B cell (primary cell): ENCODE measurements around the gene THRB. TPM values are rescaled to one million over a fixed set of nuclear protein-coding genes. Genes with fewer than 3 reads are reported as not detected.

ENCODE experiments used
- ATAC-seq: fragments of 200-7000 bp; cut with Tn5 transposase; one replicate; pipeline ENCODE4 v1.10.0; 2021; ENCODE audit warnings: low read depth, mild to moderate bottlenecking, moderate number of reproducible peaks, moderate library complexity
- CTCF ChIA-PET: fragments of 350-600 bp; sonication (Branson Sonifier 250); formaldehyde crosslinking; loops from one replicate; lab custom pipeline; 2021; ENCODE audit warnings: antibody characterized with exemption, inconsistent platforms; lab: Charles Lee
- POLR2A ChIA-PET: fragments of 350-600 bp; sonication (Branson Sonifier 250); formaldehyde crosslinking; loops from one replicate; lab custom pipeline; 2021; ENCODE audit warnings: antibody characterized with exemption; lab: Charles Lee
- DNase-seq: peaks from one replicate; pipeline ENCODE4 v3.0.0; 2013
- H2AFZ ChIP-seq: 2 replicates; pipeline ENCODE4 v1.6.1; 2012; ENCODE audit warnings: mild to moderate bottlenecking, low read depth, low read length; ENCODE audit not compliant: insufficient read depth, poor library complexity, severe bottlenecking
- H3K27ac ChIP-seq, 2 donors: 1 replicate in 1 of 2; 2 replicates in 1 of 2; pipeline ENCODE4 v1.5.1; 2012 to 2013; ENCODE audit warnings: low read length in 2 of 2, mild to moderate bottlenecking in 2 of 2, moderate library complexity in 1 of 2
- H3K27me3 ChIP-seq, 4 experiments: fragments of 200-600 bp in 1 of 4; sonication (generic) in 1 of 4; replicated peaks in 1 of 4; 1 replicate in 2 of 4; 2 replicates in 2 of 4; pipeline versions ENCODE4 v1.6.1 to v1.7.0; 2013 to 2016; ENCODE audit warnings: low read length in 3 of 4, mild to moderate bottlenecking in 2 of 4, mixed read lengths in 1 of 4, moderate library complexity in 1 of 4; ENCODE audit not compliant: insufficient read depth in 4 of 4, control insufficient read depth in 3 of 4; ENCODE audit errors: control extremely low read depth in 1 of 4
- H3K36me3 ChIP-seq, 2 experiments: replicated peaks in 1 of 2; 1 replicate in 1 of 2; 2 replicates in 1 of 2; pipeline versions ENCODE4 v1.6.1 to v1.7.1; 2013; ENCODE audit warnings: low read length in 1 of 2; ENCODE audit not compliant: insufficient read depth in 2 of 2, control insufficient read depth in 1 of 2; ENCODE audit errors: control extremely low read depth in 1 of 2, extremely low read depth in 1 of 2
- H3K4me1 ChIP-seq, 2 donors: fragments of 200-600 bp in 1 of 2; sonication (generic) in 1 of 2; 1 replicate in 1 of 2; 2 replicates in 1 of 2; pipeline versions ENCODE4 v1.5.1 to v1.6.1; 2013 to 2017; ENCODE audit warnings: low read length in 2 of 2; ENCODE audit not compliant: control insufficient read depth in 2 of 2, insufficient read depth in 2 of 2
- H3K4me2 ChIP-seq: replicated peaks from 2 replicates; pipeline ENCODE3; 2012; ENCODE audit warnings: mild to moderate bottlenecking, low read depth, low read length; ENCODE audit not compliant: poor library complexity, severe bottlenecking
- H3K4me3 ChIP-seq, 5 experiments: fragments of 200-600 bp in 1 of 5; sonication (generic) in 1 of 5; 1 replicate in 3 of 5; 2 replicates in 2 of 5; pipeline versions ENCODE4 v1.5.1 to v1.7.0; 2011 to 2016; ENCODE audit warnings: low read length in 4 of 5, mild to moderate bottlenecking in 4 of 5, low read depth in 2 of 5, control low read depth in 1 of 5, moderate library complexity in 1 of 5; ENCODE audit not compliant: insufficient read depth in 1 of 5; ENCODE audit errors: control extremely low read depth in 1 of 5, extremely low read depth in 1 of 5
- H3K79me2 ChIP-seq: fragments of 200-600 bp; sonication (generic); one replicate; pipeline ENCODE4 v1.6.0; 2016; ENCODE audit warnings: low read length; ENCODE audit not compliant: control insufficient read depth, insufficient read depth
- H3K9ac ChIP-seq: fragments of 200-600 bp; sonication (generic); 2 replicates; pipeline ENCODE4 v1.6.1; 2017; ENCODE audit warnings: mild to moderate bottlenecking, low read length, moderate library complexity
- H3K9me3 ChIP-seq, 3 donors: one replicate each; pipeline versions ENCODE4 v1.6.1 to v1.7.1; 2013; ENCODE audit warnings: low read length in 2 of 3; ENCODE audit not compliant: control insufficient read depth in 2 of 3, insufficient read depth in 1 of 3; ENCODE audit errors: control extremely low read depth in 1 of 3
- H4K20me1 ChIP-seq: 2 replicates; pipeline ENCODE4 v1.6.0; 2012; ENCODE audit warnings: mild to moderate bottlenecking, low read length; ENCODE audit not compliant: insufficient read depth, control insufficient read depth, poor library complexity, severe bottlenecking
- H3K27ac Mint-ChIP-seq: one replicate; pipeline ENCODE4 v1.8.0; 2021; ENCODE audit warnings: mixed read lengths
- H3K27me3 Mint-ChIP-seq: one replicate; pipeline ENCODE4 v1.8.0; 2021; ENCODE audit warnings: mixed read lengths
- H3K4me1 Mint-ChIP-seq: one replicate; pipeline ENCODE4 v1.8.0; 2021; ENCODE audit warnings: mixed read lengths
- H3K4me3 Mint-ChIP-seq: one replicate; pipeline ENCODE4 v1.8.0; 2021; ENCODE audit warnings: mixed read lengths
- H3K9me3 Mint-ChIP-seq: one replicate; pipeline ENCODE4 v1.8.0; 2022; ENCODE audit warnings: mixed read lengths; ENCODE audit not compliant: insufficient read depth
- CTCF ChIP-seq: fragments of 200-600 bp; IDR thresholded peaks from one replicate; pipeline ENCODE4 v1.8.0; 2022; ENCODE audit warnings: antibody characterized with exemption, mild to moderate bottlenecking
- EZH2 ChIP-seq: IDR thresholded peaks from 2 replicates; pipeline ENCODE4 v1.6.1; 2012; ENCODE audit warnings: borderline replicate concordance, low read depth, mild to moderate bottlenecking, moderate library complexity, low read length; ENCODE audit not compliant: insufficient read depth, poor library complexity, severe bottlenecking
- WGBS: methylation state at CpG from one replicate; pipeline ENCODE4 v1.1.5; 2013; ENCODE audit warnings: missing lambda C conversion rate; ENCODE audit not compliant: insufficient coverage; 5-methylcytosine and 5-hydroxymethylcytosine counted together
- intact Hi-C: fragments of 100-400 bp; cut with micrococcal nuclease; formaldehyde crosslinking; loops from one replicate; pipeline ENCODE4 v1.10.0; 2022
- polyA plus RNA-seq: library from polyadenylated mRNA; depleted of rRNA; stranded (reverse); fragments of >200 nt; gene quantifications from 2 replicates; pipeline ENCODE4 v1.2.3, GENCODE V29; 2012
- total RNA-seq, 2 donors: library from RNA; stranded (reverse); fragments of 120-200 nt in 1 of 2; gene quantifications; 1 replicate in 1 of 2; 2 replicates in 1 of 2; pipeline versions ENCODE4 v1.2.3 to v1.2.4, GENCODE V29; 2013 to 2022

THRB gene
- total and polyA plus RNA-seq, 2 donors (not counting 1 experiment from before 2014, with no cell fraction given) = 0.86 to 1.8 TPM

- Mint-ChIP-seq H3K4me3 (peak overlapping the region; percentile 52), H3K4me1 (peaks cover 45% of the 10 kb centered on the region), H3K27ac (peak overlapping the region; percentile 23), H3K27me3 (peaks cover 7% of the 10 kb centered on the region), H3K9me3 (no peaks in the 10 kb centered on the region)
- Histone ChIP-seq H3K9ac (no peak overlapping the region), H2AFZ (no peak overlapping the region), H3K27ac (no peak overlapping the region), H3K4me1 (peaks cover 44 to 48% of the 10 kb centered on the region in 2 donors), H3K9me3 (no peaks in the 10 kb centered on the region), H4K20me1 (no peaks in the 10 kb centered on the region), H3K36me3 (no peaks in the 10 kb centered on the region), H3K4me2 (peak overlapping the region; percentile 56), H3K79me2 (no peaks in the 10 kb centered on the region), H3K4me3 (no peak overlapping the region), H3K27me3 (peaks cover 0 to 4% (median 0%) of the 10 kb centered on the region in 4 experiments)
- TF ChIP-seq CTCF (no peak), EZH2 (no peak)
- intact Hi-C loops = no loop called here
- POLR2A ChIA-PET = no interaction called here
- no peak for DNase-seq
- CTCF ChIA-PET = no interaction called here
- WGBS = no CpG with 5 or more reads among the region's 1 CpG
- ATAC-seq = no peak
These were observed 8.0 kb upstream of the THRB start for GRCh38 chr3:24502690-24503089.

- DNase-seq (no peak), ATAC-seq (no peak)
- Histone ChIP-seq H3K27ac (no peak overlapping the region), H3K79me2 (no peaks in the 10 kb centered on the region), H3K9ac (no peak overlapping the region), H4K20me1 (no peaks in the 10 kb centered on the region), H2AFZ (no peak overlapping the region), H3K4me3 (no peak overlapping the region), H3K4me2 (no peak overlapping the region), H3K9me3 (no peaks in the 10 kb centered on the region), H3K27me3 (peaks cover 0 to 4% (median 2%) of the 10 kb centered on the region in 4 experiments), H3K4me1 (peaks cover 37 to 38% of the 10 kb centered on the region in 2 donors), H3K36me3 (no peaks in the 10 kb centered on the region)
- no peaks in the 10 kb centered on the region for H3K9me3 Mint-ChIP-seq
- no peak overlapping the region for H3K27ac Mint-ChIP-seq
- CTCF ChIA-PET = no interaction called here
- POLR2A ChIA-PET = no interaction called here
- no peak for TF ChIP-seq EZH2
- no peak for TF ChIP-seq CTCF
- intact Hi-C loops = no loop called here
- WGBS = no CpG with 5 or more reads among the region's 1 CpG
- H3K4me3 Mint-ChIP-seq = no peak overlapping the region
- H3K27me3 Mint-ChIP-seq = peaks cover 14% of the 10 kb centered on the region
- H3K4me1 Mint-ChIP-seq = peaks cover 37% of the 10 kb centered on the region
These were observed 6.2 kb upstream of the THRB start for GRCh38 chr3:24500806-24501205.
